K562 (cell line): Measurements from ENCODE around the gene TRIM68. TPM values are rescaled to one million over a fixed set of nuclear protein-coding genes. Genes with fewer than 3 reads are reported as not detected.

ENCODE experiments used
- ARID4B ChIP-seq: sonication (generic); formaldehyde crosslinking; IDR thresholded peaks from 2 replicates; pipeline ENCODE4 v1.8.0; 2022; ENCODE audit warnings: mild to moderate bottlenecking, missing genetic modification reagents
- CTCF ChIP-seq, 3 experiments: IDR thresholded peaks in 2 of 3; conservative IDR thresholded peaks in 1 of 3; 2 replicates each; pipeline ENCODE4 v1.5.1; 2011 to 2012; ENCODE audit warnings: low read length in 3 of 3, mild to moderate bottlenecking in 3 of 3, control low read depth in 2 of 3, improper control_type of control experiment in 1 of 3, inconsistent platforms in 1 of 3, low read depth in 1 of 3, mixed read lengths in 1 of 3, moderate library complexity in 1 of 3; ENCODE audit not compliant: insufficient read depth in 2 of 3
- PYGO2 ChIP-seq: fragments of 450-650 bp; IDR thresholded peaks from 2 replicates; pipeline ENCODE4 v1.6.1; 2016; ENCODE audit warnings: mild to moderate bottlenecking, missing genetic modification characterization, moderate library complexity, missing compliant biosample characterization
- REST ChIP-seq, 2 experiments: fragments of 450-650 bp; formaldehyde crosslinking in 1 of 2; IDR thresholded peaks; 2 replicates each; pipeline versions ENCODE4 v1.4.0 to v1.6.1; 2014 to 2020; ENCODE audit warnings: mild to moderate bottlenecking in 2 of 2, borderline replicate concordance in 1 of 2, low read depth in 1 of 2
- THRAP3 ChIP-seq: fragments of 450-650 bp; IDR thresholded peaks from 2 replicates; pipeline ENCODE4 v1.6.1; 2016; ENCODE audit warnings: mild to moderate bottlenecking, inconsistent platforms, borderline replicate concordance
- polyA plus RNA-seq, 8 experiments: library from polyadenylated mRNA; depleted of rRNA in 4 of 8; stranded (reverse) in 5 of 8; unstranded in 3 of 8; fragments of >200 nt; fragmentation: Nextera tagmentation in 2 of 8; fragmentation: Illumina TruSeq in 1 of 8; extraction: Ambion mirVana in 2 of 8; extraction: Trizol in 1 of 8; gene quantifications; 2 replicates each; pipeline versions ENCODE4 v1.2.1 to v1.2.3, GENCODE V29; 2011 to 2014; ENCODE audit warnings: inconsistent platforms in 1 of 8, missing spikeins in 1 of 8
- total RNA-seq, 7 experiments: library from RNA; depleted of rRNA in 6 of 7; stranded (reverse); fragments of >200 nt in 6 of 7; fragmentation: Illumina TruSeq in 2 of 7; extraction: Trizol in 2 of 7; gene quantifications; 2 replicates each; pipeline versions ENCODE4 v1.2.1 to v1.2.3, GENCODE V29; 2011 to 2021; ENCODE audit warnings: low replicate concordance in 1 of 7

TRIM68 gene
- total and polyA plus RNA-seq, 9 of the 15 experiments (the other 6 are each of a cell fraction or from before 2014, with no cell fraction given) = 5.2 to 10.9 (median 7.9) TPM

GRCh38 chr11:4626207-4627099 is 18.4 kb upstream of the TRIM68 start (continued):
- TF ChIP-seq ARID4B (CRISPR knock-in tag) (no peak), PYGO2 (tag) (no peak), REST (IDR thresholded peaks at IDR 0.05; ENCODE audit: borderline replicate concordance) (peak; percentile 72), REST (CRISPR knock-in tag; IDR thresholded peaks at IDR 0.05; ENCODE audit: low read depth) (no peak), CTCF (IDR thresholded peaks at IDR 0.05 in 2 of 3, conservative IDR thresholded peaks at IDR 0.05 in 1 of 3; ENCODE audit: insufficient read depth in 2 of 3, low read depth in 1 of 3, low read length in 3 of 3) (peak; percentile 63 to 82 (median 81)), THRAP3 (no peak)
